Amniotic stem cell (primary cell): Measurements from ENCODE around the gene CCDC28A.

ENCODE experiments used
- DNase-seq: peaks from one replicate; lab custom pipeline; 2025; lab: John Stamatoyannopoulos, UW

CCDC28A gene

DNA sequence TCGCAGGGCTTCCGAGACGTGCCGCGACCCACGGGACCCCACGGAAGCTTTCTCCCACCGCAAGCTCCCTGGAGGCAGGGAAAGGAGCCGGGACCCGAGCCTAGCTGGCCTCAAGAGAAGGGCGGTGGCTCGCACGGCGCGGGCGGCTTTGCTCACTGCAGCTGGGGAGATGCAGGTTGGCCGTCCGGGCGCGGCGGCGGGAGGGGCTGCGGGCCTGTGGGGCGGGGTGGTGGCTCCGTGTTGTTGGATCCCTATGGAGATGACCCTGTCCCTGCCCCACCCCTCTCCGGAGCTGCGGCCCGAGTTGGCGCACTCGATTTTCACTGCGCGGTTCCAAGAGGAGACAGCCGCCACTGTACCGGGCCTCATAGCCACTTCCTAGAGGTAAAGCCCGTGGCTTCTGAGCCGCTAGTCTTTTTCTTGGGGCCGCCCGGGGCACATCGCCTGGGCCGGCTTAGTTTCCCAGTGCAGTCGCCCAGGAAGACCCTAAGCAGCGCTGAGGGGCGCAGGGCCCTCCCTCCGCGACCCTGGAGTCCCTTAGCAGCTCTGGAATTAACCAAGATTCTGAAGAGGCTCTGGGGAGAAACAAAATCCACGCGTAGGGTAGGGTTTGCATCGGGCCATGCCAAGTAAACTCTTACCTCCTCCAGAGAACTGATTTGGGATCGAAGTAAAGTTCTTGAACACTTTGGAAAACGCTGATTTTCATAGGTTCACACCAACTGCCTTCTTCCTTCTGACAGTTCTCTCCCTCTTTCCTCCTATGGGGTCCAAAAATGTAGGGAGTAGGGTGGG, 22.4 kb downstream of the CCDC28A start, which contains the start of gene ECT2L:
TSS of gene ECT2L (plus strand) at position 279 of the 795 bp plus-strand sequence. CDS start 17,188 bp downstream, outside the sequence.
- no peak for DNase-seq

- no peak for DNase-seq
Measured at GRCh38 chr6:138796771-138797170, 23.2 kb downstream of the CCDC28A start.

- no peak for DNase-seq
Measured at GRCh38 chr6:138797806-138798446, 24.4 kb downstream of the CCDC28A start.

- DNase-seq = no peak
Measured at GRCh38 chr6:138800377-138801150, 27.0 kb downstream of the CCDC28A start.

GRCh38 chr6:138803331-138803730, 29.8 kb downstream of the CCDC28A start:
- DNase-seq = no peak

DNA sequence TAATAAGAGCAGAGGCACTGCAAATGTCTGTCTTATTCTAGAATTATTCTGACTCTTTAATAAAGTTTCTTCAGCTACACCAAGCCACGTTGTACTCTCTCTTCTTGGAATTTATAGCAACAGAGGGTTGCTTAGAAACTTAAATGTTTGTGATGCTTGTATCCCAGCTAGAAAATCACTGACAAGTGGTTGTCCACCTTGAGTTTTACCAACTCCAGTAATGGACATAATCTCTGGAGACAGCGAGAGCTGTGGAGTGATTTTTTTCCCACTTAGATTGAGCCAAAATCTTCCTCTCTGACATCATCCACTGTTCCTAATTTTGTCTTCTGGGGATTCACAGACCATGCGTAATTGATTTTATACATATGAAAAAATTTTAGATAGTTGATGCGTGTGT, 30.3 kb downstream of the CCDC28A start:
- DNase-seq = no peak

DNA sequence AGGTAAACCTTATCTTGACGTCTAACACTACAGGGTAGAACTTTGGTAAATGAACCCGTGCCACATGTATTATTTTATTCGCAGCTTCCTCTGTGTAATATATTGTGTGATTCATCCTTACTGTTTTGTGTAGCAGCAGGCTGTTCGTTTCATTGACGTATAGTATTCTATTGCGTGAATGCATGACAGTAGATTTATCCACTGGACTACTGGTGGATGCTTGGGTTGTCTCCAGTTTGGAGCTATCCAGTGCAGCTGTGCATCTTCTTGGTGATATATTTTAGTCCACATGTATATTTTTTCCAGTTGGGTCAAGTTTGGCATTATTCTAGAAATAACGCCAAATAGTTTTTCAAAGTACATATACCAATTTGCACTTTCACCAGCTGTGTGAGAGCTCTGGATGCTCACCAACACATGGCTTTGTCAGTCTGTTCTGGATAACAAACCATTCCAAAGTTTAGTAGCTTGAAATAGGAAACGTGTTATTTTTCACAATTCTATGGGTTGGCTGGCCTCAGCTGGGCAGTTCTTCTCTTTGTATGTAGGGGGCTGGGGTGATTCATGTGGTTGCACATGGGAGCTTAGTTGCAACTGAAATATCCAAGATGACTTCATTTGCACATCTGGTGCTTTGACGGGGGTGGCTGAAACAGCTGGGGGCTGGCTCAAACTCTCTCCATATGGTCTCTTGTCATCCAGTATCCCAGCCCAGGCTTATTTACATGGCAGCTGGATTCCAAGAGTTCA, 31.6 kb downstream of the CCDC28A start:
- no peak for DNase-seq

DNA sequence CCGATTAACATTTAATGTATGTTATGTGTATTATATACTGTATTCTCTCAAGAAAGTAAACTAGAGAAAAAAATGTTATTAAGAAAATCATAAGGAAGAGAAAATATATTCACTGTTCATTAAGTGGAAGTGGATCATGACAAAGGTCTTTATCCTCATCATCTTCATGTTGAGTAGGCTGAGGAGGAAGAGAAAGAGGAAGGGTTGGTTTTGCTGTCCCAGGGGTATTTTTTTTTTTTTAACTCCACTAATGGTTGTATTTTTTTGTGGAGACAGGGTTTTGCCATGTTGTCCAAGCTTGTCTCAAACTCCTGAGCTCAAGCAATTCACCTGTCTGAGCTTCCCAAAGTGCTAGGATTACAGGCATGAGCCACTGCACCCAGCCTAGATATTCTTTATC, 33.3 kb downstream of the CCDC28A start:
- DNase-seq = no peak

DNA sequence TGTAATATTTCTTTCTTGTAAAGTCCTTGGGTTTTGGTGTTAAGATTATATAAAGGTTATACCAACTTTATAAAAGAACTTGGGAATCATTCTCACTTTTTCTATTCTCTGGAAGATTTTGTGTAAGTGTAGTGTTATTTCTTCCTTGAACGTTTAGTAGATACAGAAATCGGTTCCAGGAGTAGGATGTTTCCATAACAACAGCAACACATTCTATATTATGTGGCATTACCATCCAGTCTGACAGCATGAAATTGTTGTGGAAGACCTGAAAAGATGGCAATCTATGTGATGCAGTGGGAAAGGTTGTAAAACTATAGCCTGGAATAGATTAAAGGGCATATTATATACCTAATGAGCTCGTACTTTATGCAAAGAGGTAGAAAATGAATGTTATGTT, 36.1 kb downstream of the CCDC28A start:
- no peak for DNase-seq

DNA sequence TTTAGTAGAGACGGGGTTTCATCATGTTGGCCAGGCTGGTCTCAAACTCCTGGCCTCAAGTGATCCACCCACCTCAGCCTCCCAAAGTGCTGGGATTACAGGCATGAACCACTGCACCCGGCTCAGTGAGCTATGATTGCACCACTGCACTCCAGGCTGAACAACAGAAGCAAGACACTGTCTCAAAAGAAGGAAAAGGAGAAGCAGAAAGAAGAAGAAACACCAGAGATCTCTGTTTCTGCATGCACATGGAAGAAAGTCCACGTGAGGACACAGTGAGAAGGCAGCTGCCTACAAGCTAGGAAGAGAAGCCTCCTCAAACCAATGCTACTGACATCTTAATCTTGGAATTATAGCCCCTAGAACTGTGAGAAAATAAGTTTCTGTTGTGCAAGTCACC, 38.3 kb downstream of the CCDC28A start:
- no peak for DNase-seq

DNA sequence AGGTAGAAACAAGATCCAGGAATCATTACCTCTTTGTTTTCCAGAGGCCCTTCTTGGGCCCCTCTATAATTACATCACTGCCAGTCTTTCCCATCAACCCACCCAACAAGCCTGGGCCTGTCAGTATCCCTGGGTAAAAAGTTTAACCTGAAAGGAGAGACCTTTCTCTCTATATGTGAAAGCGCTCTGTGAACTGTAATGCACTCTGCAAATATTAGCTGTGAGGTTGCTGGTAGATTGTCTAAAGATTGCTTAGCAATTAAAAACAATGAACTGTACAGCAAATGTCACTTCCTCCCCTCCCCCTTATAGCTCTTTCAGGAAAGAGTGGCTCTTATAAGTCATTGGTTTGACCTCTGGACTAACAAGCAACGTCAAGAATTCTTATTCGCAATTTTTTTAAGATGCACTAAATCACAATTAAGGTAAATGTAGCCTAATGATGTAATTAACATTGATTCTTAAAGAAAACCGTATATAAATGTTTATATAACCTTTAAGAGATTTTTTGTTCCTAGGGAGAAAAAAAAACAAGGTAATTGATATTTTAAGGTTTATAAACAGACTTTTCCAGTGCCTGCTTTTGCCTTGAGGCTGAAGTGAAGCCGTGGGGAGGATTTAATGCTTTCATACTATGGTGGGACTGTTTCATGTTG, 40.7 kb downstream of the CCDC28A start:
- no peak for DNase-seq

GRCh38 chr6:138815221-138815620, 41.7 kb downstream of the CCDC28A start:
- no peak for DNase-seq

- DNase-seq = peak; percentile 33
Measured at GRCh38 chr6:138815797-138816528, 42.4 kb downstream of the CCDC28A start.

GRCh38 chr6:138817799-138818198, 44.2 kb downstream of the CCDC28A start:
- no peak for DNase-seq

DNA sequence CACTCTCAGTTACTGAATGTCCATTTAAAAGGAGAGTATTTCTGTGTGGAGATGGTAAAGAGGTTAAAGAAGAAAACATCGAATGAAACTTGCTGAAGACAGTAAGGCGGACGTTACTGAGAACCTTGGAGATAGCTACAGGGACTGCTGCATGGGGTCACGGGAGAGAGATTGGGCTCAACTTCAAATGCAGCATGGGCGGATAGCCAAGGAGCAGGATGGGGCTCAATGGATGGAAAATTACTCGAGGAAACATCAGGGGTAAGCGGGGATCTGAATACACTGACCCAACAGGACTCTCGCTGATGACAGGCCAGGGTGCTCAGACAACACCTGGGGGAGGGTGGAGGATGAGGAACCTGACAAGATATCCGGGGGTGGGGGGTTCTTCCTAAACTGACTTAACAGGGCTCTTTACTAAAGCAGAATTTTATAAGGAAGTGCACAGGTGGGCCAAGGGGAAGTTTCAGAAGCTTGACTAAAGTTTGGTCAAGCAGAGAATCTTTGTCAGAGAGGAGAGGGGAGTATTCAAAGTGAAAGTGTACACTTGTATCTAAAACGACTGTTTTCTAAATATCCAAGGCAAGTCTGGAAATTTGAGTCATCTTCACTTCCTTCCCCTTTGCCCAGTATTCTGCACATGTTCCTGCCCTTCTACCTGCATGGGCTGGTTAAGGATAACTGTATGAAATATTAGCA, 45.1 kb downstream of the CCDC28A start:
- DNase-seq = no peak

DNA sequence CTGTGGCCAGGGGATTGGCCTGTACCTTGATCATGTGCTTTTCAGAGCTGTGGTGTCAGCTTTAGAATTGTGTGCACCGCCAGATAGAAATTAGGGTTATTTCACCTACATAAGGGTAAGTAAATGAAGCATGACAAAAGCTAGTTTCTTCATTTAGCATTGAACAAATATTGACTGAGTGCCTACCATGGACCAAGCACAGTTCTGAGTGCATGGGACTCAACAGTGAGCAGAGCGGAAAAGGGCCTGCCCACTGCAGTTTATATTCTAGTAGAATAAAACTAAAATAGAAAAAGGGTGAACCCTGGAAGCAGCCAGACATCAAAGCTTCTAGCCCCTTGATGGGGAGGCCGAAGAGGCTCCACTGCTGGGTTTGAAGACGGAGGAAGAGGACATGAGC, 48.0 kb downstream of the CCDC28A start:
- DNase-seq = no peak

DNA sequence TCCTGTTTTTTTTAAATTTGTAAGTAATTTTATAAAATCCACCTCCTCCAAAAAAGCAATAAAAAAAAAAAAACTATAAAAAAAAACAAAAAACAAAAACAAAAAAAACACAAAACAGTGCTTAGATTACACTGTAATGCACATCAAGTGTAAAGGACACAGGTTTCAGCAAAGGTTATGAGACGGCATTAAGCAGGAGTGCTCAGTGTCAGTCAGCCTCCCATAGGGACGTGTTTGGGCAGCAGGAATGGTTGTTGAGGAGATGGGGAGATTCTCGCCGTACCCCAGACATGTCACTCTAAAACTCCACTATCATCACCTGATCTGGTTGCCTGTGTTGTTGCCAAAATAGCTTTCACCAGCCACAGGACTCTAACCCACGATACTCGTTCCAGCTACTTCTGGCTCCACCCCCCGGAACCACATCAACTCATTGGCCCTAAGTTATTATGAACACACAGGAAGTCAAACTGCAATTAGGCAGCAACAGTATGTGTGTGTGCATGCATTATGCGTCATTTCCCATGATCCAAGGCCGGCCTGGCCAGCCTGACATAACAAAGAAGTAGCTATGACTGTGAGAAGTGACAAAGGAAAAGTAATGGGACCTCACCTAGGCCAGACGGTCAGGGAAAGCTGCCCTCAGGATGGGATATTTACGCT, 51.0 kb downstream of the CCDC28A start:
- DNase-seq = no peak

DNA sequence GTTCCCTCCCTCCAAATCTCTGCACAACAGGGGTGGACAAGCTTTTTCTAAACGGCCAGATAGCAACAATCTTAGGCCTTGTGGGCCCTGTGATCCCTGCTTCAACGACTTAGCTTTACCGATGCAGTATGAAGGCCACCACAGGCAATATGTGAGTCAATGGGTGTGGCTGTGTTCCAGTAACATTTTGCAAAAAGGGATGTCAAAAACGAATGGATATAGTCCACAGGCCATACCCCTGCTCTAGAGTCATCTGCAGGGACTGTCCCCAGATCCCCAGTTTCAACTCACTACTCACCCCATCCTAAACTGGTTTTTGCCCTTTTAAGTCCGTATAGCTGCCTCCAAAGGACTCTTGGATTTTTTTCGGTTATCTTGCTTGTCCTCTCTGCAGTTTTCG, 56.7 kb downstream of the CCDC28A start:
- DNase-seq = no peak

DNA sequence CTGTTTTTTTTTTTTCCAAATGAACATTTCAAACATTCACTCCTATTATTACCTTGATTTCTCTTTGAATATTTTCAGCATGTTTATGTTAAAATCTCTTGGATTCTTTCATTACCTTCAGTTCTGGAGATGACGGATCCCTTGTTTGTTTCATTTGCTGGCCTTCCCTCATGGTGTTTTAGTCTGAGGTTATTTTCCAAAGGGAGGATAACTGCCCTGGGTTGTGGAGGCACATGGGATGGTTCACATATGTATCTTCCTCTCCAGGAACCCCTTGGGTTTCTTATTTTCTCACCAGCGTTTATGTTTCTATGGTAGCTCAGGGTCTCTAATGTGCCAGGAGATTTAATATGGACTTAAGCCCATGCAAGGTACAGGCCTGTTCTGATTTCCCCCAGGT, 58.6 kb downstream of the CCDC28A start:
- DNase-seq = no peak
